ENCODE measurements around the gene GATA3.

GRCh38 chr10:8047452-8048280 is 6.8 kb upstream of the GATA3 start:
- TF ChIP-seq, protein P1, sequence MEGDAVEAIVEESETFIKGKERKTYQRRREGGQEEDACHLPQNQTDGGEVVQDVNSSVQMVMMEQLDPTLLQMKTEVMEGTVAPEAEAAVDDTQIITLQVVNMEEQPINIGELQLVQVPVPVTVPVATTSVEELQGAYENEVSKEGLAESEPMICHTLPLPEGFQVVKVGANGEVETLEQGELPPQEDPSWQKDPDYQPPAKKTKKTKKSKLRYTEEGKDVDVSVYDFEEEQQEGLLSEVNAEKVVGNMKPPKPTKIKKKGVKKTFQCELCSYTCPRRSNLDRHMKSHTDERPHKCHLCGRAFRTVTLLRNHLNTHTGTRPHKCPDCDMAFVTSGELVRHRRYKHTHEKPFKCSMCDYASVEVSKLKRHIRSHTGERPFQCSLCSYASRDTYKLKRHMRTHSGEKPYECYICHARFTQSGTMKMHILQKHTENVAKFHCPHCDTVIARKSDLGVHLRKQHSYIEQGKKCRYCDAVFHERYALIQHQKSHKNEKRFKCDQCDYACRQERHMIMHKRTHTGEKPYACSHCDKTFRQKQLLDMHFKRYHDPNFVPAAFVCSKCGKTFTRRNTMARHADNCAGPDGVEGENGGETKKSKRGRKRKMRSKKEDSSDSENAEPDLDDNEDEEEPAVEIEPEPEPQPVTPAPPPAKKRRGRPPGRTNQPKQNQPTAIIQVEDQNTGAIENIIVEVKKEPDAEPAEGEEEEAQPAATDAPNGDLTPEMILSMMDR (IDR thresholded peaks at IDR 0.05 in 4 of 5, conservative IDR thresholded peaks at IDR 0.05 in 1 of 5): no peak
- no peak for TF ChIP-seq POLR2A (IDR thresholded peaks at IDR 0.05)

Measured in gastrocnemius medialis (tissue), 4 donors.